ENCODE measurements around the gene CNTN4. TPM values are rescaled to one million over a fixed set of nuclear protein-coding genes. Genes with fewer than 3 reads are reported as not detected.

Gene CNTN4
- total RNA-seq, 3 donors from 2014 or later (not counting 1 experiment from before 2014, with no cell fraction given): not detected

DNA sequence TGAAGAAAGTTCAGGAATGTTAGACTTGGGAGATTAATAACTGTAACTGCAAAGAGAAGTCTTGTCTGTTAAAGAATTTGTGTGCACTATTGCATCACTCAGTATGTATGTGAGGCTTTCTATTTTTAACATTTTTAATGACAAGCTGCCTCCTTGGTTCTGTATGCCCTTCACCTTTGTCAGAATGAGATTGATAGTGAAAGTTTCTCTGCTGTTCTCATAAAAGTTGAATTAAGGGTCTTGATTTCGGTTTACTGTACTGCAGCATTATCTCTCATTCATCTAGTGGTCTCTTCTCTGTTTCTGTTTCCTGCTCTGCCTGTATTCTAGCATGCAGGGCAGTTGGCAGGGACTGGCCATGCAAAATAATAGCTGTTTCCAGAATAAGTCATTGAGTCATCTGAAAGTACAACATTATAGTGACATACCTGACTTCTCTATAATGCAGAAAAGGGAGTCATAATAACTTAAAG lies 556.6 kb downstream of the CNTN4 start:
- WGBS (ENCODE audit: insufficient coverage): 11% methylated on average over 1 of the region's 1 CpG
- no peaks in the 10 kb centered on the region for H3K36me3 Mint-ChIP-seq
- no peak overlapping the region for H3K4me3 ChIP-seq (ENCODE audit: low read length)
- DNase-seq: no peak
- no peak overlapping the region for H3K27ac ChIP-seq (ENCODE audit: low read length)
- H3K9me3 Mint-ChIP-seq: peaks cover 0 to 4% of the 10 kb centered on the region in 2 donors
- TF ChIP-seq, protein P1, sequence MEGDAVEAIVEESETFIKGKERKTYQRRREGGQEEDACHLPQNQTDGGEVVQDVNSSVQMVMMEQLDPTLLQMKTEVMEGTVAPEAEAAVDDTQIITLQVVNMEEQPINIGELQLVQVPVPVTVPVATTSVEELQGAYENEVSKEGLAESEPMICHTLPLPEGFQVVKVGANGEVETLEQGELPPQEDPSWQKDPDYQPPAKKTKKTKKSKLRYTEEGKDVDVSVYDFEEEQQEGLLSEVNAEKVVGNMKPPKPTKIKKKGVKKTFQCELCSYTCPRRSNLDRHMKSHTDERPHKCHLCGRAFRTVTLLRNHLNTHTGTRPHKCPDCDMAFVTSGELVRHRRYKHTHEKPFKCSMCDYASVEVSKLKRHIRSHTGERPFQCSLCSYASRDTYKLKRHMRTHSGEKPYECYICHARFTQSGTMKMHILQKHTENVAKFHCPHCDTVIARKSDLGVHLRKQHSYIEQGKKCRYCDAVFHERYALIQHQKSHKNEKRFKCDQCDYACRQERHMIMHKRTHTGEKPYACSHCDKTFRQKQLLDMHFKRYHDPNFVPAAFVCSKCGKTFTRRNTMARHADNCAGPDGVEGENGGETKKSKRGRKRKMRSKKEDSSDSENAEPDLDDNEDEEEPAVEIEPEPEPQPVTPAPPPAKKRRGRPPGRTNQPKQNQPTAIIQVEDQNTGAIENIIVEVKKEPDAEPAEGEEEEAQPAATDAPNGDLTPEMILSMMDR (IDR thresholded peaks at IDR 0.05): no peak
- H3K27me3 ChIP-seq (ENCODE audit: control insufficient read depth, insufficient read depth, low read length): no peaks in the 10 kb centered on the region
- ATAC-seq: no peak
- H3K36me3 ChIP-seq (ENCODE audit: control insufficient read depth, insufficient read depth, low read length): no peaks in the 10 kb centered on the region
- H3K4me1 Mint-ChIP-seq: no peaks in the 10 kb centered on the region
- H3K27ac Mint-ChIP-seq: no peak overlapping the region
- no peaks in the 10 kb centered on the region for H3K27me3 Mint-ChIP-seq (ENCODE audit: low read depth in 2 of 2)
- intact Hi-C loops (cut with micrococcal nuclease): no loop called here
- no peaks in the 10 kb centered on the region for H3K4me1 ChIP-seq (ENCODE audit: control insufficient read depth, insufficient read depth, low read length)
- peaks cover 3% of the 10 kb centered on the region for H3K9me3 ChIP-seq (ENCODE audit: control insufficient read depth, insufficient read depth, low read length)
- no peak overlapping the region for H3K4me3 Mint-ChIP-seq

- TF ChIP-seq, protein P1 (IDR thresholded peaks at IDR 0.05): no peak
- H3K27ac Mint-ChIP-seq: no peak overlapping the region
- no peaks in the 10 kb centered on the region for H3K27me3 ChIP-seq (ENCODE audit: control insufficient read depth, insufficient read depth, low read length)
- intact Hi-C loops (cut with micrococcal nuclease): no loop called here
- no peaks in the 10 kb centered on the region for H3K36me3 ChIP-seq (ENCODE audit: control insufficient read depth, insufficient read depth, low read length)
- 85% methylated on average over 8 of the region's 10 CpGs for WGBS (ENCODE audit: insufficient coverage)
- H3K36me3 Mint-ChIP-seq: no peaks in the 10 kb centered on the region
- DNase-seq: no peak
- peaks cover 0 to 4% of the 10 kb centered on the region in 2 donors for H3K9me3 Mint-ChIP-seq
- no peaks in the 10 kb centered on the region for H3K9me3 ChIP-seq (ENCODE audit: control insufficient read depth, insufficient read depth, low read length)
- no peak for ATAC-seq
- H3K4me1 Mint-ChIP-seq: no peaks in the 10 kb centered on the region
- H3K4me3 ChIP-seq (ENCODE audit: low read length): no peak overlapping the region
- H3K4me1 ChIP-seq (ENCODE audit: control insufficient read depth, insufficient read depth, low read length): no peaks in the 10 kb centered on the region
- H3K27ac ChIP-seq (ENCODE audit: low read length): no peak overlapping the region
- H3K27me3 Mint-ChIP-seq (ENCODE audit: low read depth in 2 of 2): no peaks in the 10 kb centered on the region
- no peak overlapping the region for H3K4me3 Mint-ChIP-seq
Observed at GRCh38 chr3:2656806-2657777, 558.4 kb downstream of the CNTN4 start.

GRCh38 chr3:2657971-2658370 lies 559.3 kb downstream of the CNTN4 start:
- WGBS (ENCODE audit: insufficient coverage): 83% methylated on average over 6 of the region's 6 CpGs
- Mint-ChIP-seq H3K27me3 (ENCODE audit: low read depth in 2 of 2) (no peaks in the 10 kb centered on the region), H3K4me1 (no peaks in the 10 kb centered on the region), H3K4me3 (no peak overlapping the region), H3K27ac (no peak overlapping the region), H3K36me3 (no peaks in the 10 kb centered on the region), H3K9me3 (peaks cover 0 to 2% of the 10 kb centered on the region in 2 donors)
- Histone ChIP-seq H3K9me3 (ENCODE audit: control insufficient read depth, insufficient read depth, low read length) (no peaks in the 10 kb centered on the region), H3K27ac (ENCODE audit: low read length) (no peak overlapping the region), H3K4me1 (ENCODE audit: control insufficient read depth, insufficient read depth, low read length) (no peaks in the 10 kb centered on the region), H3K36me3 (ENCODE audit: control insufficient read depth, insufficient read depth, low read length) (no peaks in the 10 kb centered on the region), H3K4me3 (ENCODE audit: low read length) (no peak overlapping the region), H3K27me3 (ENCODE audit: control insufficient read depth, insufficient read depth, low read length) (no peaks in the 10 kb centered on the region)
- ATAC-seq (no peak), DNase-seq (no peak)
- intact Hi-C loops (cut with micrococcal nuclease): no loop called here
- TF ChIP-seq, protein P1 (IDR thresholded peaks at IDR 0.05): no peak
